Measurements from ENCODE around the gene CDH26.

DNA sequence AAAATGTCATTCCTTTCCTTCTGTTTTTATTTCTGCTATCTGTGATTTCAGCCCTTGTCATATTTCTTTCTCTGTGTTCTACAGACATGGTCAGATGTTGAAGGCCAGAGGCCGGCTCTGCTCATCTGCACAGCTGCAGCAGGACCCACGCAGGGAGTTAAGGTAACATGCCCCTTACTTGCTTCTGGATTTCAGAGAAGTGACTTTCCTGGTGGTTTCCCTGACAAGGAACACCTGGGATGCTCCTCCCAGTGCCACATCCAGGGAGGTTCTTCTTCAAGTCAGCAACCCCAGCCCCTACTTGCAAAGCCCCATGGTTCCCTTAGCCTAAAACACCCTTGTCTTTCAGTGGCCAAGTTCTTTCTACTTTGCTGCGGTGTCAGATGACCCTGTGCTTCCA, 41.3 kb downstream of the CDH26 start:
- no peak for TF ChIP-seq EZH2phosphoT487 (IDR thresholded peaks at IDR 0.05; ENCODE audit: insufficient read depth, low read depth)
- TF ChIP-seq EZH2 (IDR thresholded peaks at IDR 0.05; ENCODE audit: insufficient read depth, poor library complexity, severe bottlenecking): no peak

Data from GM23248 (cell line).